ENCODE data around the gene POLR2L.

GRCh38 chr11:834371-835316 lies 7.7 kb downstream of the POLR2L start:
- TF ChIP-seq CTCF (IDR thresholded peaks at IDR 0.05 in 8 of 11, conservative IDR thresholded peaks at IDR 0.05 in 3 of 11) (no peak), POLR2AphosphoS5 (IDR thresholded peaks at IDR 0.05) (peak; percentile 56 to 84 (median 74))

Measured in spleen (tissue), 7 donors.